Progenitor cell of endocrine pancreas (in vitro differentiated cells): ENCODE measurements around the gene SAMD10. TPM values are rescaled to one million over a fixed set of nuclear protein-coding genes. Genes with fewer than 3 reads are reported as not detected.
"Not testable (repeated sequence)": the region's sequence is repeated elsewhere in the genome, so short reads cannot be mapped to it uniquely, and the experiment has no call there.

ENCODE experiments used
- DNase-seq: peaks from one replicate; pipeline ENCODE4 v3.0.0; 2021; ENCODE audit warnings: low spot score; ENCODE audit not compliant: unreplicated experiment
- H3K27ac Mint-ChIP-seq: 2 replicates; pipeline ENCODE4 v1.8.0; 2021; ENCODE audit warnings: mild to moderate bottlenecking, moderate library complexity, mixed read lengths
- H3K27me3 Mint-ChIP-seq: 2 replicates; pipeline ENCODE4 v1.8.0; 2021; ENCODE audit warnings: mixed read lengths
- H3K36me3 Mint-ChIP-seq: 2 replicates; pipeline ENCODE4 v1.8.0; 2022; ENCODE audit warnings: mixed read lengths; ENCODE audit not compliant: insufficient read depth
- H3K4me1 Mint-ChIP-seq: 2 replicates; pipeline ENCODE4 v1.8.0; 2021; ENCODE audit warnings: low read depth, mixed read lengths
- H3K4me3 Mint-ChIP-seq: 2 replicates; pipeline ENCODE4 v1.8.0; 2021; ENCODE audit warnings: low read depth, mild to moderate bottlenecking, moderate library complexity, mixed read lengths
- H3K9me3 Mint-ChIP-seq: 2 replicates; pipeline ENCODE4 v1.8.0; 2021; ENCODE audit warnings: low read depth, mixed read lengths
- CTCF ChIP-seq: fragments of 200-600 bp; sonication (generic); IDR thresholded peaks from one replicate; pipeline ENCODE4 v1.5.0; 2021; ENCODE audit warnings: antibody characterized with exemption, mild to moderate bottlenecking; ENCODE audit not compliant: unreplicated experiment
- total RNA-seq: library from RNA; stranded (reverse); gene quantifications from 2 replicates; pipeline ENCODE4 v1.2.1, GENCODE V29; 2021

Gene SAMD10
- total RNA-seq, 1 donor from 2014 or later, result 12.8 TPM

GRCh38 chr20:63962426-63963347 lies 16.8 kb downstream of the SAMD10 start:
- Mint-ChIP-seq H3K4me1 (peaks cover 1% of the 10 kb centered on the region), H3K36me3 (peaks cover 11% of the 10 kb centered on the region), H3K27ac (no peak overlapping the region), H3K27me3 (no peaks in the 10 kb centered on the region), H3K9me3 (no peaks in the 10 kb centered on the region), H3K4me3 (no peak overlapping the region)
- DNase-seq, result no peak
- no peak for TF ChIP-seq CTCF

GRCh38 chr20:63961664-63962425 lies 17.6 kb downstream of the SAMD10 start:
- Mint-ChIP-seq H3K27ac (no peak overlapping the region), H3K4me1 (peaks cover 1% of the 10 kb centered on the region), H3K9me3 (no peaks in the 10 kb centered on the region), H3K4me3 (no peak overlapping the region), H3K27me3 (no peaks in the 10 kb centered on the region), H3K36me3 (peaks cover 11% of the 10 kb centered on the region)
- no peak for DNase-seq
- no peak for TF ChIP-seq CTCF

GRCh38 chr20:63960654-63961621 lies 18.5 kb downstream of the SAMD10 start:
- not testable (repeated sequence) for DNase-seq, H3K4me1 Mint-ChIP-seq, H3K4me3 Mint-ChIP-seq, H3K27me3 Mint-ChIP-seq, H3K27ac Mint-ChIP-seq, H3K9me3 Mint-ChIP-seq, H3K36me3 Mint-ChIP-seq

GRCh38 chr20:63959699-63960075 lies 19.8 kb downstream of the SAMD10 start:
- Mint-ChIP-seq H3K9me3 (no peaks in the 10 kb centered on the region), H3K4me3 (no peak overlapping the region), H3K4me1 (peaks cover 5% of the 10 kb centered on the region), H3K36me3 (peaks cover 7% of the 10 kb centered on the region), H3K27ac (no peak overlapping the region), H3K27me3 (no peaks in the 10 kb centered on the region)
- TF ChIP-seq CTCF, result no peak
- no peak for DNase-seq

GRCh38 chr20:63958964-63959698 lies 20.3 kb downstream of the SAMD10 start:
- Mint-ChIP-seq H3K4me3 (no peak overlapping the region), H3K27ac (no peak overlapping the region), H3K4me1 (peaks cover 11% of the 10 kb centered on the region), H3K27me3 (no peaks in the 10 kb centered on the region), H3K9me3 (no peaks in the 10 kb centered on the region), H3K36me3 (peaks cover 7% of the 10 kb centered on the region)
- no peak for DNase-seq
- no peak for TF ChIP-seq CTCF
